ENCODE results near the gene TLCD3B. TPM values are rescaled to one million over a fixed set of nuclear protein-coding genes. Genes with fewer than 3 reads are reported as not detected.

Gene TLCD3B
- total and polyA plus RNA-seq, 8 donors = 0.18 to 0.92 TPM; not detected in 6

- H3K9me3 ChIP-seq = no peaks in the 10 kb centered on the region
- no peak for TF ChIP-seq EP300 (IDR thresholded peaks at IDR 0.05)
- no peak for TF ChIP-seq POLR2AphosphoS5 (IDR thresholded peaks at IDR 0.05)
- TF ChIP-seq CTCF (IDR thresholded peaks at IDR 0.05) = no peak
- TF ChIP-seq POLR2A (IDR thresholded peaks at IDR 0.05) = no peak
- intact Hi-C loops (cut with DNase I; ENCODE audit: low total_unique reads) = no loop called here
- H3K27ac ChIP-seq = no peak overlapping the region
- no peak for DNase-seq
- peaks cover 16 to 28% (median 21%) of the 10 kb centered on the region in 4 donors for H3K4me1 ChIP-seq
- H3K27me3 ChIP-seq = peaks cover 25 to 57% (median 35%) of the 10 kb centered on the region in 3 donors
- H3K4me3 ChIP-seq = peak overlapping the region in 3 of 4 donors; percentile 35 to 55 (median 50)
- no peaks in the 10 kb centered on the region for H3K36me3 ChIP-seq
- WGBS, 5 donors = 17 to 22% (median 20%) methylated on average over 9 to 31 of the region's 31 CpGs
Measured at GRCh38 chr16:30011714-30012504, 19.2 kb downstream of the TLCD3B start.

GRCh38 chr16:30010844-30011713 is 20.0 kb downstream of the TLCD3B start, which contains the start of gene DOC2A:
TSS of gene DOC2A (minus strand) at chr16:30011027. CDS start at chr16:30010222, 805 bp downstream.
- H3K4me3 ChIP-seq = peak within 1 kb of the TSS; percentile 35 to 55 (median 43)
- H3K27ac ChIP-seq = no peak within 1 kb of the TSS
- H3K4me1 ChIP-seq = peaks cover 16 to 28% (median 21%) of the 10 kb centered on the region in 4 donors
- no peaks in the 10 kb centered on the region for H3K36me3 ChIP-seq
- peak in 1 of 2 donors; percentile 74 for DNase-seq
- WGBS, 5 donors = 0 to 4% (median 0%) methylated on average over 17 to 99 of the region's 99 CpGs
- H3K27me3 ChIP-seq = peaks cover 25 to 57% (median 35%) of the 10 kb centered on the region in 3 donors
- intact Hi-C loops (cut with DNase I; ENCODE audit: low total_unique reads) = no loop called here
- H3K9me3 ChIP-seq = no peaks in the 10 kb centered on the region
- TF ChIP-seq CTCF (IDR thresholded peaks at IDR 0.05) = no peak
- no peak for TF ChIP-seq EP300 (IDR thresholded peaks at IDR 0.05)
- TF ChIP-seq POLR2AphosphoS5 (IDR thresholded peaks at IDR 0.05) = no peak
- no peak for TF ChIP-seq POLR2A (IDR thresholded peaks at IDR 0.05)

GRCh38 chr16:30009990-30010843 is 20.9 kb downstream of the TLCD3B start:
- Histone ChIP-seq H3K9me3 (no peaks in the 10 kb centered on the region), H3K4me1 (peaks cover 19 to 34% (median 28%) of the 10 kb centered on the region in 4 donors), H3K36me3 (no peaks in the 10 kb centered on the region), H3K27ac (no peak overlapping the region), H3K4me3 (peak overlapping the region; percentile 35 to 55 (median 43)), H3K27me3 (peaks cover 25 to 57% (median 35%) of the 10 kb centered on the region in 3 donors)
- DNase-seq = no peak
- 14 to 25% (median 20%) methylated on average over 24 to 34 of the region's 34 CpGs for WGBS, 5 donors
- no peak for TF ChIP-seq POLR2AphosphoS5 (IDR thresholded peaks at IDR 0.05)
- no peak for TF ChIP-seq POLR2A (IDR thresholded peaks at IDR 0.05)
- no peak for TF ChIP-seq EP300 (IDR thresholded peaks at IDR 0.05)
- TF ChIP-seq CTCF (IDR thresholded peaks at IDR 0.05) = no peak
- intact Hi-C loops (cut with DNase I; ENCODE audit: low total_unique reads) = no loop called here
